Measurements from ENCODE around the gene SCAF4.
A peak's percentile ranks its signal among the peaks of the same experiment; 100 is the strongest.
"Not testable (repeated sequence)": the region's sequence is repeated elsewhere in the genome, so short reads cannot be mapped to it uniquely, and the experiment has no call there.

The SCAF4 gene

DNA sequence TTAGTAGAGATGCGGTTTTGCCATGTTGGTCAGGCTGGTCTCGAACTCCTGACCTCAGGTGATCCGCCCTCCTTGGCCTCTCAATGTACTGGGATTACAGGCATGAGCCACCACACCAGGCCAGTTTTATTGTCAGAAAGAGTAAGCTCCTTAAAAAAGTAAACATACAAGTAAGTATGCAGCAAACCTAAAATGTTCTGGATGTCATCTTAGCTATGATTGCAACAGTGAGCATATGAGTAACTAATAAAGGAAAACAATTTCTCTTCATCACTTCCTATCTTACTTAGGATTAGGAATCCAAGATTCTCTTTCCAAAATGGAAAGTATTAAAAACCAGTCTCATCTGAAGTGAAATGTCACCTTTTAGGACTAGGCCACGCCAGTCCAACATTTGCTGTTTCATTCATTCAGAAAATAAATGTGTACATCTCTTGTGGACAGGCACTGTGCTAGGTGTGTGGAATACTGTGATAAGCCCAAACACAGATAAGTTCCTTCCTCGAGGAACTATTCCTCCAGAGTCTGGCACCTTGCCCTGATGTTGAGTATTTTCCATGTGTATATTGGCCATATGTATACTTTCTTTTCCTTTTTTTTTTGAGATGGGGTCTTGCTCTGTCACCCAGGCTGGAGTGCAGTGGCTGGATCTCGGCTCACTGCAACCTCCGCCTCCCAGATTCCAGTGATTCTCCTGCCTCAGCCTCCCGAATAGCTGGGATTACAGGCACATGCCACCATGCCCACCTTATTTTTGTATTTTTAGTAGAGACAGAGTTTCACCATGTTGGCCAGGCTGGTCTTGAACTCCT is 5.9 kb upstream of the SCAF4 start:
- not testable (repeated sequence) for DNase-seq (ENCODE audit: low read depth in 3 of 3)

DNA sequence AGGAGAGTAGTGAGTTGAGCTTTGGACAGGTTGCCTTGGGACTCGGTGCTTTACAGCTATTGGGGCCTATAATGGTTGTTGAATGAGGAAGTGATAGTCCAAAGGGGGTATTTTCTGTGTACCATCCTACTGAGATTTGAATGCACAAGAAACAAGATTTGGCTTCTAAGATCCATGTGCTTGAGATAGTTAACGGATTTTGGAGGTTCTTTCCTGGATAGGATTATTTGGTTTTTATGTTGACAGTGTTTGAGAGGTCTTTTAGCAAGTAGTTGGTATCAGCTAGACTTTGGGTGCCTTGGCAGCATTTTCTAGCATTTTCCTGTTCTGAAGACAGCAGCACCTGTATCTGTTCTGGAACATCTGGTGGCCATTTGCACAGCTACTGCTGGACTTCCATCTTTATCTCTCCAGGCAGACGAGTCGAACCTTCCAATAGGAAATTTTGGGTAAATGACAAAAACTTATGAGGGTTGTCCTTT is 3.6 kb upstream of the SCAF4 start:
- no peak for DNase-seq (ENCODE audit: low read depth in 3 of 3)

DNA sequence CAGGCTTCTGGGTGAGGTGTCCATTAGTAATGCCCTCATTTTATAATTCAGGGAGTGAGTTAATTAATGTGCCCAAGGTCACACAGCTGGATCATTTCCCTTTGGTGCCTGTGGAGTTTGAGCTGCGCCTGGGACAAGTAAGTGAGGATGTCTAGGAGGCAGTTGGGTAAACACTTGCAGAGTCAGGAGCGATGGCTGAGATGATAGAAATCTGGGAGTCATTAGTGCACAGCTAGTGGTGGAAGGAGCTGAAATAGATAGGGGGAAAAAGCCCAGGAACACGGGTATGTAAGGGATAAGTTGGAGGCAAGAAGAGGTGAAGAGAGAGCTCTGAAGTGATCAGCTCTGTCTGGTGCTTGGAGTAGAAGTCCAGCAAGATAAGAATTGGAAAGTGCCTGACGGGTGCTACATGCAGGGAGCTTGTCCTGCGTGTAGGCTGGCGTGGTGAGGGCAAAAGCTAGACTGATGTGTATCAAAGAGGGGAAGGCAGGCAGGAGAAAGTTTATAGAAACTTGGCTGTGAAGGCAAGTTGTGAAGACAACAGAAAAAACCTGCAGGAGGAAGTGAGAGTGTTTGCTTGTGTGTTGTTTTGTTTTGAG is 1.7 kb upstream of the SCAF4 start:
- no peak for DNase-seq (ENCODE audit: low read depth in 3 of 3)

DNA sequence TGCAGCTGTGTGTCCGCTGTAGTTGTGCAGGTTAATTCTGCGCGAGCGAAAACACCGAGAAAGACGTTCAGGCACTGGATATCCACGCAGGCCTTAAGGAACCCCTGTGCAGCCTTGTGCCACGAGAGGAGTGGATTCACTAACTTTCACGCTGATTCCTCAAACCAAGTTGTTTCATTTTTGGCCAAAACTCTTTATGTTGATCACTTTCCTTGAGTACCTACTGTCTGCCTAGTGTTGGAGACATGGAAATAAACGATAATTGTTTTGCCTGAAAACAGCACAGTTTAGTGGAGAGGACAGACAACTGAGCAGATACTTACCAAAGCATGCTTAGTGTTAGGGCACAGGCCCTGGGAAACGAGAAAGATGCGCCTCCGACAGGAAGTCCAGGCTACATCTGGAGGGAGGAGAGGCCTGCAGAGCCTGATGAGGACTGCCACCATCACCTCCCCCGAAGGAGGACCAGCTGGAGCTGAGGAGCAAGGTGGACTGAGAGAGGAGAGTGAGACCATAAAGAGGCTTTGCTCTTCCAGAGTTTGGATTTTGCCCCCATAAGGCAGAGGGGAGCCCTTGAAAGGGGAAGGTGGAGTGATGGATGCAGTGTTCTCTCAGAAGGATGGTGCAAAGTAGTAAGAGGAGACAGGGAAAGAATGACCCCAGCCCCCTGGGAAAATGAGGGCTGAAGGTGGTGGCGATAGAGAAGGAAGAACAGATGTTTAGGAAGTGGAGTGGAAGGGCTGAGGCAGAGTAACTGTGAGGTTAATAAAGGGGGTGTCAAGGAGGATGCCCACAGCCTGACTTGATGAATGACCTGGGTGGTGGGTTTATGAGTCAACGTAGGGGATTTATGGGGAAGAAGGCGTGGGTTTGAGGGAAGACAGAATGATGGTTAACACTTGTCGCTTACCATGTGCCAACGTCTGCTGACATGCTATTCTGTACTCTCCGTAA is 956 bp upstream of the SCAF4 start:
- DNase-seq (ENCODE audit: low read depth in 3 of 3): peak in 1 of 3 experiments; percentile 25

DNA sequence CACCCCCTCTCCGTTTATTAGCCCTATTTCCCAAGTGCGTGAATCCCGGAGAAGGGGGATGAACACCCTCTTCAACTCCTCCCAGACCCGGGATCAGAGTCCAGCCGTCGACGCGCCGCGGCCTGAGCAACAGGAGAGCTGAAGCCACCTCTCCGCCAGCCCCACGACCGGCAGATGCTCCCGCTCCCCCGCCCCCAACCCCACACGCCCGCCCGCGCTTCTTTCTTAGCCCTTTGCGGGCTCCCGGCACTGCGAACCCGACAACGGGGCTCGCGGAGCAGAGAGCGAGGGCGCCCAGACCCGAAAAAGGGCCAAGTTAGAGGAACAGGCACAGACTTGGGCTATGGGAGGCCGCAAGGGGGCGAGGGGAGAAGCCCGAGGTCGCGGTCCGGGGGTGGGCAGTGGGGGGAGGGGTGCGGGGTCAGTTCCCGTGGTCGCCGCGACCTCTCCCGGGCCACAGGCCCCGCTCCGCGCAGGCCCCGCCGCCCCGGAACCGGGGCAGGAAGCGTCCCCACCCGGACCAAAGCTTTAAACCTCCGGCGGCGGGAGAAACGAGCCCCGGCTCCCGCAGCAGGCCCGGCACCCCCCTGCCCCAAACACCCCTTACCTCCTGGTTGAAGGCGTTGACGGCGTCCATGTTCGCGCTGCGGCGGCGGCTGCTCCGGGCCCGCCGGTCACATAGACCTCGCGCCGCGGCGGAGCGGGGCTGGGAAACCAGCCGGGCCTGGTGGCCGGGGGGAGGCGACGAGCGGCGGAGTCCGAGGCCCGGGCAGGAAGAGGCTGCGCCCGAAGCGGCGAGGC is 662 bp downstream of the SCAF4 start:
- DNase-seq (ENCODE audit: low read depth in 3 of 3): peak; percentile 9 to 44 (median 11)

DNA sequence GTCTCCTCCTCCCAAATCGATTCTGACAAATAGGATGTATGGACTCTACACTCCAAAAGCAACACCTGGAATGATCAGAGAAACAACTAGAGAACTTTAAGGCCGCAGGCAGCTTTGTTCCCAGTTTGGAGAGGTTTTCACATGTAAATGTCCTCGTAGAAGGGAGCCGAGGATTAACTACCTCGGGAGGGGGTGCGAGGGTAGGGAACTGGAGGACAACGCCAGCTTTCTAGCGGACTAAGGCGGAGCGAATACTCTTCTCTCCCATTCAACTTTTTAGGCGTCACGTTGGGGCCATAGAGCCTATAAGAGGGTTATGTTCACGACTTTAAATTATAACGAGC is 1.2 kb downstream of the SCAF4 start:
- DNase-seq (ENCODE audit: low read depth in 3 of 3): peak in 1 of 3 experiments; percentile 2

DNA sequence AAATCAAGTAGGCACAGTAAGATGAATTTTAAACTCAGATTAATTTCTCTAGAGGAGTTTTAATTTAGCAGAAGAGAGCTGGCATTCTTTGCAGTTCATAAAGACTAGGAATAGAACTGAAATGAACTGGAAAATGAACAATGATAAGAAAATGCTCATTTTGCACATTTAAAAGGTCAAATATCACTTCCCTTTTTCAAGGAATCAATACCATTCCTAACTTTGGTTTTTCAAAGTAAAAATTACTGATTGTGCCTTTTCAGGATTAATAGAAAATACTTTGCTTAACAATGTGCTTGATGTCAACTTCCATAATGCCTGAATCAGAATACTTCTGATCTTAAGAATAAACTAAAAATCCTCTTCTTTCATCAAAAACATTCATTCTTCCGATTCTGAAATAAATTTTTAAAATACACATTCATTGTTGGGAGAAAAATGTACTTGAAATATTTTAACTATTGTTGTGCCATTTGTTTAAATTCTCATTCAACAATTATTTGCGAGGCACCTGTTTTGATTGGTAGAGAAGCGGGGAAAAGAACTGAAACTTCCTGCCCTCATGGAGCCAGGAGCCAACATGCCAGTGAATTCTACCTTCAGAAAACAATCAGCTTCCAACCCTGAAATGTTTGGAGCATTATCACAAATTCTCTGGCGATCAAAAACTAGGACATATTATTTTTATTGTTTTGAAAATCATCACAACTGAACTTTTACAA is 2.1 kb downstream of the SCAF4 start:
- DNase-seq (ENCODE audit: low read depth in 3 of 3): no peak

DNA sequence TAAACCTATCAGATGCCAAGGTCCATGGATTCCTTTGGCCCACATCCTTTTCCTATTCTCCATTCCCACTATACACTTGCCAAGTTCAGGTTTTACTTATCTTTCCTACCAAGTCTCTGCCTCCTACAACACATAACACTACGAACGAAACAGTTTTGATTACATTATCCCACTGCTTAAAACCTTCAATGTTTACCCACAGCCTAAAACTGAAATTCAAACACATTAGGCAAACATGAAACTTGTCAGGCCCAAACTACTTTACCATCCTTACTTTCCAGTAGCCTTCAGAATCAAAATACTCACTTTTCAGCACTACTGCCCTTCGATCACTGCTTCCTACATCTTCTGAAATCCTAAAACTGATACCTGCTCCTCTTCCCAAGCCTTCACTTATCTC is 3.0 kb downstream of the SCAF4 start:
- no peak for DNase-seq (ENCODE audit: low read depth in 3 of 3)

DNA sequence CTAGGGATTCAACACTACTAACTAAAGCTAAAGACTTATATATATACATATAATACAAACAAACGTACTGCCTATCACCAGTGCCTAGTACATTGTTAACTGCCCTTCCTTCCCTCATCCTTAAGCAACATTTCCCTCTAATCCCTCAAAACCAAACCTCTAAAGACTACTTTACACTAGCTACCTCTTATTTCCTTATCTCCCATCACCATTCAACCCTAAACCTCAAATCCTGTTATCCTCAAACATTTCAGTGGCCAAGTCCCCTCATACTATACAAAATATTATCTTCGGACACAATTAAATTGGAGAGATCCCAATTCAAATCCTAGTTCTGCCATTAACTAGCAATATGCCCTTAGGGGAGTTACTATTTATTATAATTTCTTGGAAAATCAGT is 3.7 kb downstream of the SCAF4 start:
- DNase-seq (ENCODE audit: low read depth in 3 of 3): no peak

DNA sequence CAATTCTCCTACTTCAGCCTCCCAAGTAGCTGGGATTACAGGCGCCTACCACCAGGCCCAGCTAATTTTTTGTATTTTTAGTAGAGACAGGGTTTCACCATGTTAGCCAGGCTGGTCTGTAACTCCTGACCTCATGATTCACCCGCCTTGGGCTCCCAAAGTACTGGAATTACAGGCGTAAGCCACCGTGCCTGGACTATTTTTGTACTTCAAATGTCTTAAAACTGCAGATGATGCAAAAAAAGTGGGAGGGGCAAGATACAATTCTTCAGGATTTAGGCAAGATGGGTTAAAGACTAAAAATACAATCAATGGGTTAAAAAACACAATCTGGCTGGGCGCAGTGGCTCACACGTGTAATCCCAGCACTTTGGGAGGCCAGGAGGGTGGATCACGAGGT is 4.7 kb downstream of the SCAF4 start:
- DNase-seq (ENCODE audit: low read depth in 3 of 3): no peak

DNA sequence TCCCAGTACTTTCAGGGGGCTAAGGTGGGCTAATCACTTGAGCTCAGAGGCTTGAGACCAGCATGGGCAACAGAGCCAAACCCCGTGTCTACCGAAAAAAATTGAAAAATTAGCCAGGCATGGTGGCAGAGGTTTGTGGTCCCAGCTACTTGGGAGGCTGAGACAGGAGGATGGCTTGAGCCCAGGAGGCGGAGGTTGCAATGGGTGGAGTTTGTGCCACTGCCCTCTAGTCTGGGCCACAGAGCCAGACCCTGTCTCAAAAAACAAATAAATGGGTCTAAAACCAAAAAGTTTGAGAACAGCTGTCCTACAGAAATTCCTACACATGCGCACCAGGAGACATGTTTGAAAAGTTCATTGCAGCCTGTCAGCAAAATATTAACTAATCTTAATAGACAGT is 5.5 kb downstream of the SCAF4 start:
- DNase-seq (ENCODE audit: low read depth in 3 of 3): no peak

DNA sequence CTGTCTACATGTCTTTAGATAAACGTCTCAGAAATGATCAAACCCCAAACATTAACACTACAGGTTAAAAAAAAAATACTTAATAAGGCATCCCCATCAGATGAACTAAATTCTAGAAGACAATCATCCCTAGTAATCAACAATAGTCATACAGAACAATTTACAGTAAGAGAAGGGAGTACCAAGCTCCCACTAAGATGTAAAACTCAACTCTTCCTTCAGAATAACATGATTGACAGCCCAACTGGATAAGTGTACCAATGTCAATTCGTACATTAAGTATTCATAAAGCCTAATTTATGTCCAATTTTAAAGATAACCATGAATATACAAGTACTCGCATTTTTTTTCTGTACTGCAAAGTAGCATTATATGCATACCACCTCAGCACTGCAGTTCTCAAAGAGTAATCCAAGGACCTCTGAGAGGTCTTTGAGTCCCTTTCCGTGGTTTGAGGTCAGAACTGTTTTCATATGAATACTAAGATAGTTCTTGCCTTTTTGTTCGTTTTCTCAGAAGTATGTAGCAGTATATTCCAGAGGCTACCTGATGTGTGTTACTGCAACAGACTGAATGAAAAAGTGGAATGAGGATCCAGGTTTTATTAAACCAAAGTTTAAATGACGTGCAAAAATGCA is 6.6 kb downstream of the SCAF4 start:
- no peak for DNase-seq (ENCODE audit: low read depth in 3 of 3)

DNA sequence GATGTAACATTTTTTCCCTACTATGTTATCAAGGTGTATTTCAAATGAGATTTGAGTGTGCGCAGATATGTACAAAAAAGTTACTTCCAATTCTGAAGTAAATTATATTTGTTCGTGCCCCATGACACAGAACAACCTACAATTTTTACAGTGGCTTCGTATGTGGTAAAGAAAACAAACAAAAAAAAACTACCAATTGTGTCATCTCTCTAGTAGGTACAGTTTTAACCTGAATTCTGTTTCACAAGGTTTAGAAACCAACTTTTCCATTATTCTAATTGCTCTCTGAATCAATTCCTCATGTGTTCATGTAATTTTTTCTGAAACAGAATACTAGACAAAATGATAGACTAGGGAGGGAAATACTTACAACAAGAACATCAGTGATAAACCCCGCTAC is 7.4 kb downstream of the SCAF4 start:
- no peak for DNase-seq (ENCODE audit: low read depth in 3 of 3)

DNA sequence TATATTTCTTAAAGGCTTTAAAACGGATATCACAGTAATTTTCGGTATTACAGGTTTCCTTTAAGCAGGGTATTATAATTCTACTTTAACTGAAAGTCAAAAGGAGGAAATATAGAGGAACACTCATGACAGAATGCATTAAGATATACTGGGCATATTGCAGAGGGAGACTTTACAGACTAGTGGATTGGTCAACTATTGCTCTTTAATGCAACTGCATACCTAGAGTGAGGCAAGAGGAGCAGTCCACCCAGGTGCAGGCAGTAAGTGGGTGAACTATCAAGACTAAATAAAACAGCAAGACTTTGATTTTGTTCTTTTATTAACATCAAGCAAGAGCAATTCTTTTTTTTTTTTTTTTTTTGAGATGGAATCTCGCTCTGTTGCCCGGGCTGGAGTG is 10.5 kb downstream of the SCAF4 start:
- DNase-seq (ENCODE audit: low read depth in 3 of 3): no peak

DNA sequence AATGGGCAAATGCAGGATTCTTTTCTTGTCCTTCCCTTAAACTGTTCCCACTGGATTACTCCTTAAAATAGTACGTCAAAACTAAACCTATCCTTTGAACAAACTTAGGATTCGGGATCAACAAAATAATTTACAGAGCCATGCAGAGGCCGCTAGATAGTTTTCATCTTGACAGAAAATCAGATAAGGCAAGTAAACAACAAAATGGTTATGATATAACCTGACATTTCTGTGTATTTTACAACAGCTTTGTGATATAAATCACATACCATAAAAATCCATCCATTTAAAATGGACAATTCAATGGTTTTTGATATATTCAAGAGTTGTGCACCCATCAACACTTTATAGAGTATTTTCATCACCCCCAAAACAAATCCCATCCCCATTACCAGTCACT is 11.2 kb downstream of the SCAF4 start:
- DNase-seq (ENCODE audit: low read depth in 3 of 3): no peak

DNA sequence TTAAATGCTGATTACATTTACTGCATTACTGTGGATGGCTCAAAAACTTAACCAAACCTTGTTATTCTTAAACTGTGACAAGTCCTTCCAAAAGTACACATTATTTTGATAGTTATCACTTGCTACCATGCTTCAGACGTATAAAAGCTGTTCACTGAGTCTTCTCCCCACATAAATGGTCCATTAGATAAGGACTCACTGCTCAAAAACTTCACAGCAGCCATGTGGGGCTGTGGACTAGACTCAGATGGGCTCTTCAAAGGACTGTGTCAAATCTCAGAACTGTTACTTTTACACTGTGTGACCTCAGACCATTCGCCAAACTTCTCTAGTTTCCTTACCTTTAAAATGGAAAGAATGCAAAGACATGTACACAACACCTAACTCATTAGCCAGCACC is 11.6 kb downstream of the SCAF4 start:
- no peak for DNase-seq (ENCODE audit: low read depth in 3 of 3)

DNA sequence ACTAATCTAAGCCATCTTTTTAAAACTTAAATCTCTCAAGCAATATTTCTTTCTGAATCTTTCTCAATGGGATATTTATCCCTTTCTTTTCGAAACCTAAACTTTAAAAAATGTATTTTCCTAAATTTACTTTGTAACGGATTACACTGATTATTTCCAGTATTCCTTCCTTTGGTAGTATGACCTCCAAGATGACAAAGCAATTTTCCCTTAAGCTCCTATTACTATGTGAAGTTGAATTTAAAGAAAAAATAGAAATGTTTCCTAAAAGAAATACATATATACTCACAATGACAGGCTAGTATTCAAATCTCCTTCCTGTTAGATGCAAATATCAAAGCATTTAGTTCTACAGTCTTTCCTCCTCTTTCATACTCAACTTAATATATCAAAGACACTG is 15.8 kb downstream of the SCAF4 start:
- DNase-seq (ENCODE audit: low read depth in 3 of 3): no peak

DNA sequence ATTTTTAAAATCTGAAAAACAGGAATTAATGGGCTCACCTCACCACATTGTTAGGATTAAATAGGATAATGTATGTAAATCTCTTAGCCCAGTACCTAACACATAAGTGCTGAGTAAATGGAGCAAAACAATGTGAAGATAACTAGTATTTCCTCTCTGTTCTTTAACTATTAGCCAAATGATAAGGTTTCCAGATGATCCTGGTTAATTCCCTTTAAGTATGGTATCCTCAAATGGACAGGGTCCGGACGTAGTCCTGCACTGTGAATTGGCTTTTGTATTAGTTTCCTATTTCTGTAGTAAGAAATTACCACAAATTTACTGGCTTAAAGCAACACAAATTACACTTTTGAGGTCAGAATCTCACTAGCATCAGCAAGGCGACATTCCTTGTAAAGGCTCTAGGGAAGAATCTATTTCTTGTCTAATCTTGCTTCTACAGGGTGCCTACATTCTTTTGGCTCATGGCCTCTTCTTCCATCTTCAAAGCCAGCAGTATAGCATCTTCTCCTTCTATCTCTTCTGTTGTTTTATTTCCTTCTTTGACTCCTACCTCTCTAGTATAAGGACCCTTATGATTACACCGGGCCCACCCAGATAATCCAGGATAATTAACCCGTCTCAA is 17.1 kb downstream of the SCAF4 start:
- DNase-seq (ENCODE audit: low read depth in 3 of 3): no peak

DNA sequence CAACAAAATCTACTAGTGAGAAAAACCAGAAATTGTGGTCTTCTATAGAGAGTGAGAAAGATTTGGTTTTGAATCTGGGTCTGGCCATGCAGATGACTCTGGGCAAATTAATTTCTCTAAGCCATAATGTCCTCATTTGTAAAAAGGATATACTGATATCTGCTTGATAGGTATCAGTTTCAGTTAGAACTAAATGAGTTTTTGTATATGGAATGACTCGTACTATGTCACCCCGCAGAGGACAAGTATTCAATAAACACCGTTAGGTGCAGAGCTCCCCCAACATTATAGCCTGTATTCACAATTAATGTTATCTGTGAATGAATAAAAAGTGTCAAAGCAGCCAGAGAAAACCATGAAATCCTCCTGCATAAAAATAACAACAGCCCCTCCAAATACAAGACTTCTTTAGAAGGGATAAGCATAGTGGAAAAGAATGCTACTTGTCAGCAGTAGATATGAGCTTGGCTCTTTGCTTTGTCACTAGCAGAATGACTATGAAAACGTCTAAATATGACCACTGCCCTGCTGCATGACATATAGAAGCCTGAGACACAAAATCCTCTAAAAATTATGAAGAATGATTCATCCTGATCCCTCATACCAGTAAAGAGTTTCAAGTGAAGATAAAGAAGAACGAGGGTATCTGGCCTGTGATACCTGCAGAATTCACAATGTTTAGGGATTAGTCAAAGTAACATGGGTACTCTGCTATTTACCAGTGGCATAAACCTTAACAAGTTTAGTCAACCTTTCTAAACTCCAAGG is 17.8 kb downstream of the SCAF4 start:
- DNase-seq (ENCODE audit: low read depth in 3 of 3): no peak
